Fibroblast of lung (primary cell): ENCODE data around the gene PSMB8.

Experiments
- EZH2 ChIP-seq: IDR thresholded peaks from 2 replicates; pipeline ENCODE4 v1.5.1; 2012; ENCODE audit warnings: low read length, control low read depth, mild to moderate bottlenecking; ENCODE audit errors: missing control alignments
- TF ChIP-seq, protein P1 (sequence below), 2 donors: IDR thresholded peaks in 1 of 2; conservative IDR thresholded peaks in 1 of 2; 1 replicate in 1 of 2; 2 replicates in 1 of 2; pipeline ENCODE4 v1.5.1; 2011 to 2012; ENCODE audit warnings: low read length in 2 of 2, control low read depth in 1 of 2, inconsistent platforms in 1 of 2, low read depth in 1 of 2, mild to moderate bottlenecking in 1 of 2

- TF ChIP-seq, protein P1, sequence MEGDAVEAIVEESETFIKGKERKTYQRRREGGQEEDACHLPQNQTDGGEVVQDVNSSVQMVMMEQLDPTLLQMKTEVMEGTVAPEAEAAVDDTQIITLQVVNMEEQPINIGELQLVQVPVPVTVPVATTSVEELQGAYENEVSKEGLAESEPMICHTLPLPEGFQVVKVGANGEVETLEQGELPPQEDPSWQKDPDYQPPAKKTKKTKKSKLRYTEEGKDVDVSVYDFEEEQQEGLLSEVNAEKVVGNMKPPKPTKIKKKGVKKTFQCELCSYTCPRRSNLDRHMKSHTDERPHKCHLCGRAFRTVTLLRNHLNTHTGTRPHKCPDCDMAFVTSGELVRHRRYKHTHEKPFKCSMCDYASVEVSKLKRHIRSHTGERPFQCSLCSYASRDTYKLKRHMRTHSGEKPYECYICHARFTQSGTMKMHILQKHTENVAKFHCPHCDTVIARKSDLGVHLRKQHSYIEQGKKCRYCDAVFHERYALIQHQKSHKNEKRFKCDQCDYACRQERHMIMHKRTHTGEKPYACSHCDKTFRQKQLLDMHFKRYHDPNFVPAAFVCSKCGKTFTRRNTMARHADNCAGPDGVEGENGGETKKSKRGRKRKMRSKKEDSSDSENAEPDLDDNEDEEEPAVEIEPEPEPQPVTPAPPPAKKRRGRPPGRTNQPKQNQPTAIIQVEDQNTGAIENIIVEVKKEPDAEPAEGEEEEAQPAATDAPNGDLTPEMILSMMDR (conservative IDR thresholded peaks at IDR 0.05 in 1 of 2, IDR thresholded peaks at IDR 0.05 in 1 of 2; ENCODE audit: low read depth in 1 of 2, low read length in 2 of 2): no peak
- TF ChIP-seq EZH2: no peak
These were observed 44.7 kb downstream of the PSMB8 start for GRCh38 chr6:32799168-32799567.
